Measurements from ENCODE around the gene PAK5. TPM values are rescaled to one million over a fixed set of nuclear protein-coding genes. Genes with fewer than 3 reads are reported as not detected.

Gene PAK5
- total RNA-seq, 1 experiment from 2014 or later: not detected

GRCh38 chr20:9635750-9636149 lies 203.1 kb downstream of the PAK5 start:
- no peak for ATAC-seq
- H3K27me3 ChIP-seq (ENCODE audit: control insufficient read depth, insufficient read depth, low read length): no peaks in the 10 kb centered on the region
- ChIA-PET POLR2A (no interaction called here), CTCF (interaction anchor here (0.6 kb wide), 1 partner anchor 227 kb away, joined by 4 read pairs; no protein-coding TSS in a partner anchor)
- DNase-seq (ENCODE audit: low read depth, low spot score): no peak
- TF ChIP-seq SIN3A (IDR thresholded peaks at IDR 0.05; ENCODE audit: borderline replicate concordance, insufficient read depth, low read depth, low read length) (no peak), POLR2AphosphoS5 (IDR thresholded peaks at IDR 0.05; ENCODE audit: low read depth, low read length) (no peak), TCF7L2 (IDR thresholded peaks at IDR 0.05; ENCODE audit: low read depth, low read length) (no peak)
- TF ChIP-seq, protein P1, sequence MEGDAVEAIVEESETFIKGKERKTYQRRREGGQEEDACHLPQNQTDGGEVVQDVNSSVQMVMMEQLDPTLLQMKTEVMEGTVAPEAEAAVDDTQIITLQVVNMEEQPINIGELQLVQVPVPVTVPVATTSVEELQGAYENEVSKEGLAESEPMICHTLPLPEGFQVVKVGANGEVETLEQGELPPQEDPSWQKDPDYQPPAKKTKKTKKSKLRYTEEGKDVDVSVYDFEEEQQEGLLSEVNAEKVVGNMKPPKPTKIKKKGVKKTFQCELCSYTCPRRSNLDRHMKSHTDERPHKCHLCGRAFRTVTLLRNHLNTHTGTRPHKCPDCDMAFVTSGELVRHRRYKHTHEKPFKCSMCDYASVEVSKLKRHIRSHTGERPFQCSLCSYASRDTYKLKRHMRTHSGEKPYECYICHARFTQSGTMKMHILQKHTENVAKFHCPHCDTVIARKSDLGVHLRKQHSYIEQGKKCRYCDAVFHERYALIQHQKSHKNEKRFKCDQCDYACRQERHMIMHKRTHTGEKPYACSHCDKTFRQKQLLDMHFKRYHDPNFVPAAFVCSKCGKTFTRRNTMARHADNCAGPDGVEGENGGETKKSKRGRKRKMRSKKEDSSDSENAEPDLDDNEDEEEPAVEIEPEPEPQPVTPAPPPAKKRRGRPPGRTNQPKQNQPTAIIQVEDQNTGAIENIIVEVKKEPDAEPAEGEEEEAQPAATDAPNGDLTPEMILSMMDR (IDR thresholded peaks at IDR 0.05): no peak
- TF ChIP-seq, protein P2, sequence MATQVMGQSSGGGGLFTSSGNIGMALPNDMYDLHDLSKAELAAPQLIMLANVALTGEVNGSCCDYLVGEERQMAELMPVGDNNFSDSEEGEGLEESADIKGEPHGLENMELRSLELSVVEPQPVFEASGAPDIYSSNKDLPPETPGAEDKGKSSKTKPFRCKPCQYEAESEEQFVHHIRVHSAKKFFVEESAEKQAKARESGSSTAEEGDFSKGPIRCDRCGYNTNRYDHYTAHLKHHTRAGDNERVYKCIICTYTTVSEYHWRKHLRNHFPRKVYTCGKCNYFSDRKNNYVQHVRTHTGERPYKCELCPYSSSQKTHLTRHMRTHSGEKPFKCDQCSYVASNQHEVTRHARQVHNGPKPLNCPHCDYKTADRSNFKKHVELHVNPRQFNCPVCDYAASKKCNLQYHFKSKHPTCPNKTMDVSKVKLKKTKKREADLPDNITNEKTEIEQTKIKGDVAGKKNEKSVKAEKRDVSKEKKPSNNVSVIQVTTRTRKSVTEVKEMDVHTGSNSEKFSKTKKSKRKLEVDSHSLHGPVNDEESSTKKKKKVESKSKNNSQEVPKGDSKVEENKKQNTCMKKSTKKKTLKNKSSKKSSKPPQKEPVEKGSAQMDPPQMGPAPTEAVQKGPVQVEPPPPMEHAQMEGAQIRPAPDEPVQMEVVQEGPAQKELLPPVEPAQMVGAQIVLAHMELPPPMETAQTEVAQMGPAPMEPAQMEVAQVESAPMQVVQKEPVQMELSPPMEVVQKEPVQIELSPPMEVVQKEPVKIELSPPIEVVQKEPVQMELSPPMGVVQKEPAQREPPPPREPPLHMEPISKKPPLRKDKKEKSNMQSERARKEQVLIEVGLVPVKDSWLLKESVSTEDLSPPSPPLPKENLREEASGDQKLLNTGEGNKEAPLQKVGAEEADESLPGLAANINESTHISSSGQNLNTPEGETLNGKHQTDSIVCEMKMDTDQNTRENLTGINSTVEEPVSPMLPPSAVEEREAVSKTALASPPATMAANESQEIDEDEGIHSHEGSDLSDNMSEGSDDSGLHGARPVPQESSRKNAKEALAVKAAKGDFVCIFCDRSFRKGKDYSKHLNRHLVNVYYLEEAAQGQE (IDR thresholded peaks at IDR 0.05; ENCODE audit: insufficient read depth in 1 of 2, low read depth in 2 of 2, low read length in 1 of 2): no peak
- no peak overlapping the region for H3K27ac ChIP-seq (ENCODE audit: low read length)
- H3K4me3 ChIP-seq (ENCODE audit: low read depth in 2 of 2, low read length in 2 of 2): no peak overlapping the region
- H3K4me1 ChIP-seq (ENCODE audit: control insufficient read depth, insufficient read depth, low read length): no peaks in the 10 kb centered on the region
- H3K36me3 ChIP-seq (ENCODE audit: control insufficient read depth, insufficient read depth, low read length): no peaks in the 10 kb centered on the region; the same call in 1 of the 2 replicates
- in situ Hi-C loops (cut with HindIII; ENCODE audit: low pct_unique_long_range_greater_than_20kb, low sequenced_read_pairs): no loop called here
- H3K9me3 ChIP-seq (ENCODE audit: control insufficient read depth, insufficient read depth, low read depth, low read length): no peaks in the 10 kb centered on the region
- intact Hi-C loops (cut with micrococcal nuclease; ENCODE audit: unreplicated experiment): no loop called here
- BruUV-seq (replicated peaks): no TSS peak

DNA sequence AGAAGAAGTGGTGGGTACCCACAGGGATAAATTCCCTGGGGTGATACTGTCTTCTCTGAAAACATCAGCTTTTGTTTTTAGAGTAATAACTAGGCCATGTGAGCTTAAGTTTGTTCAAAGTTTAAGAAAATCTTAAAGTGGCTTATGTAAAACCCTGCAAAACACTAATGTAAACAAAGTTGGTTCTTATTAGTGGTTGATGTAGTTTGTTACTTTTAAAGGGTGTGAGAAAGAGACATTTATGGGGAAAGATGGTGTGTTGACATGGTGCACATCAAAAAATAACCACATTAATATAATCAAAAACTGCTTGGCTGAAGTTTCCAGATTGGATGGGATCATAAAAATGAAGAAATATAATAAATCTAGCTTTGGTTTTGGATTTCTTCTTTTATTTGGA lies 204.5 kb downstream of the PAK5 start:
- BruUV-seq (replicated peaks): no TSS peak
- in situ Hi-C loops (cut with HindIII; ENCODE audit: low pct_unique_long_range_greater_than_20kb, low sequenced_read_pairs) (no loop called here), intact Hi-C loops (cut with micrococcal nuclease; ENCODE audit: unreplicated experiment) (no loop called here)
- ATAC-seq (no peak), DNase-seq (ENCODE audit: low read depth, low spot score) (no peak)
- TF ChIP-seq SIN3A (IDR thresholded peaks at IDR 0.05; ENCODE audit: borderline replicate concordance, insufficient read depth, low read depth, low read length) (no peak), TCF7L2 (IDR thresholded peaks at IDR 0.05; ENCODE audit: low read depth, low read length) (no peak), POLR2AphosphoS5 (IDR thresholded peaks at IDR 0.05; ENCODE audit: low read depth, low read length) (no peak)
- TF ChIP-seq, protein P2 (IDR thresholded peaks at IDR 0.05; ENCODE audit: insufficient read depth in 1 of 2, low read depth in 2 of 2, low read length in 1 of 2): no peak
- TF ChIP-seq, protein P1 (IDR thresholded peaks at IDR 0.05): no peak
- H3K36me3 ChIP-seq (ENCODE audit: control insufficient read depth, insufficient read depth, low read length): no peaks in the 10 kb centered on the region; the same call in 1 of the 2 replicates
- H3K9me3 ChIP-seq (ENCODE audit: control insufficient read depth, insufficient read depth, low read depth, low read length): no peaks in the 10 kb centered on the region
- CTCF ChIA-PET: no interaction called here
- no peak overlapping the region for H3K27ac ChIP-seq (ENCODE audit: low read length)
- no peak overlapping the region for H3K4me3 ChIP-seq (ENCODE audit: low read depth in 2 of 2, low read length in 2 of 2)
- H3K27me3 ChIP-seq (ENCODE audit: control insufficient read depth, insufficient read depth, low read length): no peaks in the 10 kb centered on the region
- H3K4me1 ChIP-seq (ENCODE audit: control insufficient read depth, insufficient read depth, low read length): no peaks in the 10 kb centered on the region
- POLR2A ChIA-PET: no interaction called here

All from Panc1 (cell line).